Lower lobe of right lung (tissue), 2 donors: ENCODE data around the gene P2RY6. TPM values are rescaled to one million over a fixed set of nuclear protein-coding genes. Genes with fewer than 3 reads are reported as not detected.

Experiments used
- ATAC-seq, 2 donors: fragments of 200-7000 bp; cut with Tn5 transposase; one replicate each; pipeline ENCODE4 v1.9.1; 2020 to 2022; ENCODE audit warnings: mild to moderate bottlenecking in 2 of 2, moderate library complexity in 2 of 2
- DNase-seq: peaks from one replicate; pipeline ENCODE4 v3.0.0-alpha.2; 2020
- H3K27ac ChIP-seq: fragments of 200-600 bp; one replicate; pipeline ENCODE4 v1.8.0; 2022
- H3K27me3 ChIP-seq: fragments of 200-600 bp; one replicate; pipeline ENCODE4 v1.8.0; 2022; ENCODE audit warnings: low read depth
- H3K36me3 ChIP-seq: fragments of 200-600 bp; one replicate; pipeline ENCODE4 v1.8.0; 2022; ENCODE audit warnings: mild to moderate bottlenecking
- H3K4me1 ChIP-seq: fragments of 200-600 bp; one replicate; pipeline ENCODE4 v1.8.0; 2022
- H3K4me3 ChIP-seq: fragments of 200-600 bp; one replicate; pipeline ENCODE4 v1.8.0; 2022; ENCODE audit warnings: mild to moderate bottlenecking
- H3K9me3 ChIP-seq: fragments of 200-600 bp; one replicate; pipeline ENCODE4 v1.8.0; 2022
- intact Hi-C: fragments of 100-400 bp; cut with DNase I; formaldehyde crosslinking; loops from one replicate; pipeline ENCODE4 v1.11.0; 2022
- total RNA-seq: library from RNA; stranded (reverse); fragmentation: NEBNext Ultra II Directional; extraction: Animal tissue kit (Norgen Biotek cat#: 25700); gene quantifications from one replicate; pipeline ENCODE4 v1.2.1, GENCODE V29; 2021
- TF ChIP-seq, protein P1 (sequence below): fragments of 200-600 bp; IDR thresholded peaks from one replicate; pipeline ENCODE4 v1.8.0; 2022; ENCODE audit warnings: antibody characterized with exemption, mild to moderate bottlenecking
- donor health status: DM: no; HTN: yes; CAD: no; lungs with severe emphysema.

The P2RY6 gene
- total RNA-seq, 1 donor from 2014 or later: 3.6 TPM

DNA sequence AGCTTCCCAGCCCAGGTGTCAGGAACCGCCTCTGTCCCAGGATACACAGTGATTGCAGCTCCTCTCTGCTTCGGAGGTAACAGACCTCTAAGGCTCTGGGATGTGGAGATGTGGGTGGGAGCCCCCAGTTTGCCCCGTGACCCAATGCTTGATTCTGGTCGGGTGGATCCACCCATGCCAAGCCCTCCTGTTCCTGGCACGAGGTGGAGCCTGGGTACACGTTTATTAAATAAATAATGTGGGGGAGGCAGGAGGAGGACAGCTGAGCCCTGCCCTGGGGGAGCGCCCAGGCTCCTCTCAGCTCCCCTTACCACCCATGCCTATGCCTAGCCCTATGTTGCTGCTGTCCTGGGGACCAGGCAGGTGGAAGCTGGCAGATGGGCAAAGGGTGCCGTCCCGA is 52.0 kb downstream of the P2RY6 start:
- H3K4me1 ChIP-seq: peaks cover 75% of the 10 kb centered on the region
- H3K4me3 ChIP-seq: no peak overlapping the region
- no peaks in the 10 kb centered on the region for H3K36me3 ChIP-seq
- TF ChIP-seq, protein P1, sequence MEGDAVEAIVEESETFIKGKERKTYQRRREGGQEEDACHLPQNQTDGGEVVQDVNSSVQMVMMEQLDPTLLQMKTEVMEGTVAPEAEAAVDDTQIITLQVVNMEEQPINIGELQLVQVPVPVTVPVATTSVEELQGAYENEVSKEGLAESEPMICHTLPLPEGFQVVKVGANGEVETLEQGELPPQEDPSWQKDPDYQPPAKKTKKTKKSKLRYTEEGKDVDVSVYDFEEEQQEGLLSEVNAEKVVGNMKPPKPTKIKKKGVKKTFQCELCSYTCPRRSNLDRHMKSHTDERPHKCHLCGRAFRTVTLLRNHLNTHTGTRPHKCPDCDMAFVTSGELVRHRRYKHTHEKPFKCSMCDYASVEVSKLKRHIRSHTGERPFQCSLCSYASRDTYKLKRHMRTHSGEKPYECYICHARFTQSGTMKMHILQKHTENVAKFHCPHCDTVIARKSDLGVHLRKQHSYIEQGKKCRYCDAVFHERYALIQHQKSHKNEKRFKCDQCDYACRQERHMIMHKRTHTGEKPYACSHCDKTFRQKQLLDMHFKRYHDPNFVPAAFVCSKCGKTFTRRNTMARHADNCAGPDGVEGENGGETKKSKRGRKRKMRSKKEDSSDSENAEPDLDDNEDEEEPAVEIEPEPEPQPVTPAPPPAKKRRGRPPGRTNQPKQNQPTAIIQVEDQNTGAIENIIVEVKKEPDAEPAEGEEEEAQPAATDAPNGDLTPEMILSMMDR: no peak
- intact Hi-C loops: no loop called here
- ATAC-seq (peak; percentile 3 to 28), DNase-seq (no peak)
- H3K27ac ChIP-seq: peak overlapping the region; percentile 68
- H3K9me3 ChIP-seq: no peaks in the 10 kb centered on the region
- no peaks in the 10 kb centered on the region for H3K27me3 ChIP-seq

DNA sequence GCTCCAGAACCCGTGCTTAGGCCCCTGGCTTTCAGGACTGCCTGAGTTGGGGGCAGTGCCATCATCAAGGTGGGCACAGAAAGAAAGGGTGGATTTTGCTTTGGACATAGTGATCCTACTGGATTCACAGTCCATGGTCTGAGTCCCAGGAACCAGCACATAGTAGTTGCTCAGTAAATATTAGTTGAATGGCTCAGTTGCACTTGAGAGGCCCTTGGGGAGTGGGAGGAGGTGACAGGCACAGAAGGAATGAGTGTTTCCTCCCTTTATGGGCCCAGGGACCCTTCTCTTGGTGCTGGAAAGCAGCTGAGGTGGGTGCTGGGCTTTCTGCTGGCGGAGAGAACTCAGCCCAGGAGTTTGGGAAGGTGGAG is 52.5 kb downstream of the P2RY6 start:
- no peaks in the 10 kb centered on the region for H3K9me3 ChIP-seq
- intact Hi-C loops: no loop called here
- DNase-seq (no peak), ATAC-seq (no peak)
- H3K4me3 ChIP-seq: no peak overlapping the region
- H3K27me3 ChIP-seq: no peaks in the 10 kb centered on the region
- H3K36me3 ChIP-seq: no peaks in the 10 kb centered on the region
- H3K4me1 ChIP-seq: peaks cover 72% of the 10 kb centered on the region
- TF ChIP-seq, protein P1: no peak
- peak overlapping the region; percentile 68 for H3K27ac ChIP-seq

DNA sequence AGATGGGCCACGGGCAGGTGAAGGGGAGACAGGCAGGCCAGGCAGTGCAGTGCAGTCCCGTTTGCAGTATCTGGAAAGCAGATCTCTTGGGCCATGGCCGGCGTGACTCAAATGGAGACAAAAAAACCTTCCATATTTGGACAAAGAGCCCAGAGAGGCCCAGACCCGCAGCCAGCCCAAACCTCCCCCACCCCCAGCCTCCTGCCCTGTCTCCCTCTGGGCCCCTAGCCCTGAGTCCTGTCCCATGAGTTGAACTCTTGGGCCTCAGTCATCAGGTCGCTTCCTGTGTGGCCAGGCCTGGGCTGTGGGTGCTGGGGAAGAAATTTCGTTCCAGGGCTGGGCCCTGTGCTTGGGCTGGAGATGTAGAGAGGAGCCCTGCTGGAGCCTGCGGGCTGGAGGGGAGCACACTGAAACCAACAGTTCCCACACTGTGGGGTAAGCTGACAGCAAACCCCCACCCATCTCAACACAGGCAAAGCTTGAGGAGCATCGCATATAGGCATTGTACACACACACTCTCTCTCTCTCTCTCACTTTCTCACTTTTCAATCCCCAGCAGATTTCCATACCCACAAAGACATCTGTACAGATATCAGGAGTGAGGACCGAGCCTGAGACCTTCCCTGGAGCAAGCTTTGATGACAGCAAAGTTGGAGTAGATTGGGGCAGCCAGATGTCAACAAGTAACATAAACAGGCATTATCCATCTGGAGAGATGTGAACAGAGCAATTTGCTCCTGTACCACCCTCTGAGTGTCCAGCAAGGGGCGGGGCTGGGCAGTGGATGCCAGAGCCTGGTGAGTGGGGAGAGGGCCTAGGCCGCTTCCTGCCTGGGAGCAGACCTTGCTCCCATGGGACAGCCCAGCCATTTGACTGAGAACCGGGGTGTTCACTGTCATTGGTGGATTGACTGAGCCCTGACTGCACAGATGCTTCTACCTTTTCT is 53.2 kb downstream of the P2RY6 start:
- H3K36me3 ChIP-seq: no peaks in the 10 kb centered on the region
- H3K27me3 ChIP-seq: no peaks in the 10 kb centered on the region
- H3K4me3 ChIP-seq: no peak overlapping the region
- intact Hi-C loops: no loop called here
- DNase-seq: no peak
- TF ChIP-seq, protein P1: no peak
- H3K27ac ChIP-seq: peak overlapping the region; percentile 68
- no peaks in the 10 kb centered on the region for H3K9me3 ChIP-seq
- ATAC-seq: no peak
- peaks cover 72% of the 10 kb centered on the region for H3K4me1 ChIP-seq

DNA sequence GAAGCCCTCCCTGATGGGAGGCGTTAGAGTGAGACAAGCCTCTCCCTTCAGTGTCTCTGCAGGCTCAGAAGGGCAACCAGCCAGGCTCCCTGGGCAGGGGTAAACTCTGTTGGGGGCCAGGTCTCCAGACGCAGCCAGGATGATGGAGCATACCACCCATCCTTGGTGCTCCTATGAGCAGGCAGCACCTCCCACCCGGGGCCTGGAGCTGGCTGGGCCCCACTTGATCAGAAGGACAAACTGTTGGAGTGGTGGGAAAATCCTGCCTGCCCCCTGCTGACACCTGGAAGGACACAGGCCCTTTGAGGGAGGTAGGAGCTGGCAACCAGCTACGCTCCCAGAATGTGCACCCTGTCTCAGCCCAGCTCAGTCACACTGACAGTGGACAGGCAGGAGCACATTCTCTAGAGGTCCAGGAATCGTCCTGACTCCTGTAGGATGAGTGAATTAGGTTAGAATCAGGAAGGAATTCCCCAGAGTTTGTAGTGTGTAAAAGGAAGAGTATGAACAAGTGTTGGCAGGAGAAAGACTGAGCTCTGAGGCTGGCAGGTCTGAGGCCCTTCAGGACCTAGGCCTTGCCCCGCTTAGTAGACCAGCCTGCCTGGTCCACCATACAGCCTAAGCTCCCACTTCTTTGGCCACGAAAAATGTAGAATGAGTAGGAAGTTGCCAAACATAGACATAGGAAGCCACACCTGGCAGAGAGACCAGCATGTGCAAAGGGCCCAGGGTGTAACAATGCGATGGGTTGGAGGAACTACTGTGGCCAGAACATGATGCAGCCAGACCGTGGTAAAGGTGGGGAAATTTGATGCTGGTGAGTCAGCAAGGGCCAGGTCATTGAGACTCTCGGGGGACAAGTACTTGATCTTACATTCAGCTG is 55.0 kb downstream of the P2RY6 start:
- peaks cover 70% of the 10 kb centered on the region for H3K4me1 ChIP-seq
- no peaks in the 10 kb centered on the region for H3K27me3 ChIP-seq
- ATAC-seq: peak in 1 of 2 donors; percentile 4
- H3K36me3 ChIP-seq: no peaks in the 10 kb centered on the region
- DNase-seq: no peak
- H3K9me3 ChIP-seq: no peaks in the 10 kb centered on the region
- no peak overlapping the region for H3K4me3 ChIP-seq
- peak overlapping the region; percentile 27 for H3K27ac ChIP-seq
- TF ChIP-seq, protein P1: no peak
- intact Hi-C loops: no loop called here

DNA sequence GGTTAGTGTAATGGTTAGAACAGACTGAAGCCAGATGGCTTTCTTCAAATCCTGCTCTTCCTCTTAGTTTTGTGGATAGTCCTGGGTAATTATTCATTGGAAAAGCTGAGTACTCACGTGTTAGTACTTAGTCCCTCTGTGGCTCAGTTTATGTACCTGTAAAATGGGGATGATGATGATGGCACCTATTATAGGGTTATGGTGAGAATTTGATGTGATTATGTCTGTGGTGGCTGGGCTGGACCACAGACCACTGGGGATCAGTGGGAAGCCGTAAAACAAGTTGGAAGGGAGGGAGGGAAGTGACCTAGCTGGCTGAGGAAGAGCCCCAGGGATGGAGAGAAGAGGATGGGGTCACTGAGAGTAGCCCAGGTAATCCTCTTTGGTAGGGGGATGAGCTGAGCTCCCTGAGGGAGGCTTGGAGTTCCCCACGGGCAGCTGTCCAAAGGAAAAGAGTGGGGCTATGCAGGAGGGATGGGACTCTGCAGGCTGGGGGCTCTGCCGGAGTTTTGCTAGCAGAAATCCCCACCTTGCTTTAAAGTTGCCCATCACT is 55.8 kb downstream of the P2RY6 start:
- H3K9me3 ChIP-seq: no peaks in the 10 kb centered on the region
- intact Hi-C loops: no loop called here
- no peaks in the 10 kb centered on the region for H3K36me3 ChIP-seq
- peaks cover 68% of the 10 kb centered on the region for H3K4me1 ChIP-seq
- DNase-seq (no peak), ATAC-seq (no peak)
- H3K4me3 ChIP-seq: no peak overlapping the region
- peak overlapping the region; percentile 18 for H3K27ac ChIP-seq
- H3K27me3 ChIP-seq: no peaks in the 10 kb centered on the region
- TF ChIP-seq, protein P1: no peak
